HEK293 (cell line): ENCODE measurements around the gene GAREM1.
"Not testable (repeated sequence)": the region's sequence is repeated elsewhere in the genome, so short reads cannot be mapped to it uniquely, and the experiment has no call there.

Experiments used
- CTCF ChIA-PET: fragments of 350-600 bp; formaldehyde crosslinking; extraction: SDS; loops from one replicate; lab custom pipeline; 2021; ENCODE audit warnings: antibody characterized with exemption; lab: Yijun Ruan, JAX
- POLR2A ChIA-PET: fragments of 300-600 bp; formaldehyde crosslinking; extraction: SDS; loops from one replicate; lab custom pipeline; 2020; ENCODE audit warnings: antibody characterized with exemption, inconsistent platforms; lab: Yijun Ruan, JAX
- H3K27ac ChIP-seq: fragments of 200-500 bp; sonication (Bioruptor generic); 2 replicates; pipeline ENCODE4 v1.5.1; 2014; ENCODE audit warnings: low read depth, low read length, control low read depth, inconsistent platforms; ENCODE audit errors: extremely low read depth
- H3K36me3 ChIP-seq, 2 experiments: fragments of 200-500 bp in 1 of 2; sonication (Bioruptor generic) in 1 of 2; 1 replicate in 1 of 2; 2 replicates in 1 of 2; pipeline ENCODE4 v1.5.1; 2014 to 2017; ENCODE audit warnings: inconsistent platforms in 2 of 2, low read length in 2 of 2; ENCODE audit not compliant: control insufficient read depth in 2 of 2, insufficient read depth in 1 of 2
- H3K4me1 ChIP-seq: fragments of 200-500 bp; sonication (Bioruptor generic); 2 replicates; pipeline ENCODE4 v1.5.1; 2014; ENCODE audit warnings: mild to moderate bottlenecking, low read length, inconsistent platforms; ENCODE audit not compliant: control insufficient read depth, insufficient read depth
- H3K4me3 ChIP-seq: 2 replicates; pipeline ENCODE4 v1.5.1; 2011; ENCODE audit warnings: low read depth, mild to moderate bottlenecking, control low read depth, low read length, moderate library complexity
- H3K9me3 ChIP-seq: fragments of 200-500 bp; sonication (Bioruptor generic); 2 replicates; pipeline ENCODE4 v1.5.1; 2014; ENCODE audit warnings: low read depth, low read length, inconsistent platforms; ENCODE audit not compliant: control insufficient read depth, insufficient read depth
- ATF2 ChIP-seq: fragments of 450-650 bp; formaldehyde crosslinking; IDR thresholded peaks from 2 replicates; pipeline ENCODE4 v1.5.1; 2016; ENCODE audit warnings: missing biosample characterization, missing genetic modification characterization, low read depth
- BCL11A ChIP-seq: fragments of 450-650 bp; formaldehyde crosslinking; IDR thresholded peaks from 2 replicates; pipeline ENCODE4 v1.5.1; 2016; ENCODE audit warnings: low read depth, missing biosample characterization, missing genetic modification characterization
- GLIS2 ChIP-seq: fragments of 450-650 bp; formaldehyde crosslinking; IDR thresholded peaks from 2 replicates; pipeline ENCODE4 v1.5.1; 2016; ENCODE audit warnings: missing biosample characterization, missing genetic modification characterization
- MEIS1 ChIP-seq: sonication (generic); formaldehyde crosslinking; IDR thresholded peaks from 2 replicates; pipeline ENCODE4 v1.8.1; 2022; ENCODE audit warnings: missing genetic modification reagents, mild to moderate bottlenecking, borderline replicate concordance
- MZF1 ChIP-seq: fragments of 450-650 bp; formaldehyde crosslinking; IDR thresholded peaks from 2 replicates; pipeline ENCODE4 v1.5.1; 2017; ENCODE audit warnings: missing biosample characterization, missing genetic modification characterization, borderline replicate concordance
- OVOL3 ChIP-seq: fragments of 450-650 bp; formaldehyde crosslinking; IDR thresholded peaks from 2 replicates; pipeline ENCODE4 v1.5.1; 2016; ENCODE audit warnings: missing biosample characterization, missing genetic modification characterization
- SP2 ChIP-seq: fragments of 450-650 bp; formaldehyde crosslinking; IDR thresholded peaks from 2 replicates; pipeline ENCODE4 v1.5.1; 2016; ENCODE audit warnings: missing biosample characterization, missing genetic modification characterization
- ZBTB20 ChIP-seq: fragments of 450-650 bp; formaldehyde crosslinking; IDR thresholded peaks from 2 replicates; pipeline ENCODE4 v1.5.1; 2016; ENCODE audit warnings: missing biosample characterization, missing genetic modification characterization
- ZNF133 ChIP-seq: fragments of 450-650 bp; formaldehyde crosslinking; IDR thresholded peaks from 2 replicates; pipeline ENCODE4 v1.5.1; 2016; ENCODE audit warnings: missing biosample characterization, missing genetic modification characterization
- ZNF311 ChIP-seq: fragments of 450-650 bp; formaldehyde crosslinking; IDR thresholded peaks from 2 replicates; pipeline ENCODE4 v1.5.1; 2017; ENCODE audit warnings: missing biosample characterization, missing genetic modification characterization, borderline replicate concordance
- ZNF473 ChIP-seq: fragments of 450-650 bp; formaldehyde crosslinking; IDR thresholded peaks from 2 replicates; pipeline ENCODE4 v1.5.1; 2017; ENCODE audit warnings: missing biosample characterization, missing genetic modification characterization
- ZNF529 ChIP-seq: fragments of 450-650 bp; formaldehyde crosslinking; IDR thresholded peaks from 2 replicates; pipeline ENCODE4 v1.5.1; 2017; ENCODE audit warnings: missing genetic modification characterization, missing biosample characterization; ENCODE audit not compliant: insufficient replicate concordance
- ZNF549 ChIP-seq: fragments of 450-650 bp; IDR thresholded peaks from 2 replicates; pipeline ENCODE4 v1.5.1; 2018; ENCODE audit warnings: missing biosample characterization, missing genetic modification characterization, mild to moderate bottlenecking, inconsistent platforms, moderate library complexity
- ZNF600 ChIP-seq: fragments of 450-650 bp; formaldehyde crosslinking; IDR thresholded peaks from 2 replicates; pipeline ENCODE4 v1.5.1; 2016; ENCODE audit warnings: missing biosample characterization, missing genetic modification characterization
- ZNF621 ChIP-seq: fragments of 450-650 bp; formaldehyde crosslinking; IDR thresholded peaks from 2 replicates; pipeline ENCODE4 v1.5.1; 2017; ENCODE audit warnings: missing biosample characterization, missing genetic modification characterization
- ZNF626 ChIP-seq: fragments of 450-650 bp; sonication (Bioruptor Pico); formaldehyde crosslinking; IDR thresholded peaks from 2 replicates; pipeline ENCODE4 v1.5.1; 2018; ENCODE audit warnings: missing biosample characterization, missing genetic modification characterization, inconsistent platforms
- ZNF660 ChIP-seq: fragments of 450-650 bp; IDR thresholded peaks from 2 replicates; pipeline ENCODE4 v1.5.1; 2018; ENCODE audit warnings: missing biosample characterization, mild to moderate bottlenecking, missing genetic modification characterization
- ZNF692 ChIP-seq: fragments of 450-650 bp; formaldehyde crosslinking; IDR thresholded peaks from 2 replicates; pipeline ENCODE4 v1.5.1; 2016; ENCODE audit warnings: missing biosample characterization, missing genetic modification characterization
- ZNF785 ChIP-seq: fragments of 450-650 bp; formaldehyde crosslinking; IDR thresholded peaks from 2 replicates; pipeline ENCODE4 v1.5.1; 2016; ENCODE audit warnings: missing biosample characterization, missing genetic modification characterization
- TF ChIP-seq, protein P1 (sequence below): fragments of 450-650 bp; formaldehyde crosslinking; IDR thresholded peaks from 2 replicates; pipeline ENCODE4 v1.5.1; 2016; ENCODE audit warnings: missing biosample characterization, missing genetic modification characterization

GAREM1 gene

DNA sequence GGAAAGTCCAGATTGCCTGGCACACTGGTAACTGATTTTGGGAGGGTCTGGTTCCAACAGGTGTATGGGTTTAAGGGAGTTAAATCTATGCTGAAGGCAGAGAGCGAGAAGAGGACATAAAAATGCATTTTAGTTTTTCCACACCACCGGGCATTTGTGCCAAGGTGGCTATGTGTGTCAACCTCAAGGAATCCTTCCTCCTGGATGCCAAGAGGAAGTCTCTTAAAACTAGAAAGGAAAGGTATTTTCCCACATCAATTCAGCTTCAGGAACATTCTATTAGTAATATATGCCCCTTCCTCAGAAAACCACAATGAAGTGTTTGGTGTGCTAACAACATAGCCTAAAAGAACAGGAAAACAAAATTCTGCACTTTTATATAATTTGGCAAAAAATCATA is 5.4 kb upstream of the GAREM1 start:
- Histone ChIP-seq H3K27ac (no peak overlapping the region), H3K36me3 (no peaks in the 10 kb centered on the region), H3K4me1 (no peaks in the 10 kb centered on the region), H3K4me3 (no peak overlapping the region), H3K9me3 (no peaks in the 10 kb centered on the region)
- POLR2A ChIA-PET, result no interaction called here
- CTCF ChIA-PET, result interaction anchor here (1.2 kb wide), 1 partner anchor 13 kb away, joined by 8 read pairs; no protein-coding TSS in a partner anchor
- TF ChIP-seq ZNF311 (tag by site-specific recombination) (no peak), ZNF785 (tag by site-specific recombination) (no peak), MEIS1 (CRISPR knock-in tag) (no peak), ZNF473 (tag by site-specific recombination) (no peak), OVOL3 (tag by site-specific recombination) (no peak), ZBTB20 (no peak), ZNF621 (tag by site-specific recombination) (no peak), ZNF600 (no peak), ZNF626 (tag by site-specific recombination) (no peak), MZF1 (tag by site-specific recombination) (no peak), ZNF133 (tag by site-specific recombination) (no peak), BCL11A (no peak), ZNF529 (tag by site-specific recombination) (no peak)

DNA sequence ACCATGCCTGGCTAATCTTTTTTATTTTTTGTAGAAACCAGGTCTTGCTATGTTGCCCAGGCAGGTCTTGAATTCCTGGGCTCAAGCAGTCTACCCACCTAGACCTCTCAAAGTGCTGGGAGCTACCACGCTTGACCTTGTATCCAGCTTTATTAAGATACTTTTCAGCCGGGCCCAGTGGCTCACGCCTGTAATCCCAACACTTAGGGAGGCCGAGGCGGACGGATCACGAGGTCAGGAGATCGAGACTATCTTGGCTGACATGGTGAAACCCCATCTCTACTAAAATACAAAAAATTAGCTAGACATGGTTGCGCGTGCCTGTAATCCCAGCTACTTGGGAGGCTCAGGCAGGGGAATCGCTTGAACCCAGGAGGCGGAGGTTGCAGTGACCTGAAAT is 4.4 kb upstream of the GAREM1 start:
- not testable (repeated sequence) for H3K36me3 ChIP-seq, H3K9me3 ChIP-seq, H3K4me1 ChIP-seq, H3K4me3 ChIP-seq, H3K27ac ChIP-seq
- CTCF ChIA-PET, result interaction anchor here (0.5 to 2.0 kb wide), 3 partner anchors 186 to 918 kb away, joined by 3 to 7 read pairs (median 3); no protein-coding TSS in a partner anchor
- POLR2A ChIA-PET, result interaction anchor here (0.7 kb wide), 1 partner anchor 255 kb away, joined by 3 read pairs; no protein-coding TSS in a partner anchor

GRCh38 chr18:32473325-32473724 is 2.6 kb upstream of the GAREM1 start:
- Histone ChIP-seq H3K27ac (no peak overlapping the region), H3K9me3 (no peaks in the 10 kb centered on the region), H3K4me3 (no peak overlapping the region), H3K36me3 (no peaks in the 10 kb centered on the region), H3K4me1 (peaks cover 3% of the 10 kb centered on the region; the same call in 1 of the 2 replicates)
- ChIA-PET POLR2A (no interaction called here), CTCF (interaction anchor here (0.8 to 6.0 kb wide), 9 partner anchors 12 to 320 kb away, joined by 3 to 62 read pairs (median 4); no protein-coding TSS in a partner anchor)
- TF ChIP-seq ZNF692 (tag by site-specific recombination), result no peak
- TF ChIP-seq SP2 (tag by site-specific recombination), result no peak
- no peak for TF ChIP-seq ZNF660
- TF ChIP-seq, protein P1, sequence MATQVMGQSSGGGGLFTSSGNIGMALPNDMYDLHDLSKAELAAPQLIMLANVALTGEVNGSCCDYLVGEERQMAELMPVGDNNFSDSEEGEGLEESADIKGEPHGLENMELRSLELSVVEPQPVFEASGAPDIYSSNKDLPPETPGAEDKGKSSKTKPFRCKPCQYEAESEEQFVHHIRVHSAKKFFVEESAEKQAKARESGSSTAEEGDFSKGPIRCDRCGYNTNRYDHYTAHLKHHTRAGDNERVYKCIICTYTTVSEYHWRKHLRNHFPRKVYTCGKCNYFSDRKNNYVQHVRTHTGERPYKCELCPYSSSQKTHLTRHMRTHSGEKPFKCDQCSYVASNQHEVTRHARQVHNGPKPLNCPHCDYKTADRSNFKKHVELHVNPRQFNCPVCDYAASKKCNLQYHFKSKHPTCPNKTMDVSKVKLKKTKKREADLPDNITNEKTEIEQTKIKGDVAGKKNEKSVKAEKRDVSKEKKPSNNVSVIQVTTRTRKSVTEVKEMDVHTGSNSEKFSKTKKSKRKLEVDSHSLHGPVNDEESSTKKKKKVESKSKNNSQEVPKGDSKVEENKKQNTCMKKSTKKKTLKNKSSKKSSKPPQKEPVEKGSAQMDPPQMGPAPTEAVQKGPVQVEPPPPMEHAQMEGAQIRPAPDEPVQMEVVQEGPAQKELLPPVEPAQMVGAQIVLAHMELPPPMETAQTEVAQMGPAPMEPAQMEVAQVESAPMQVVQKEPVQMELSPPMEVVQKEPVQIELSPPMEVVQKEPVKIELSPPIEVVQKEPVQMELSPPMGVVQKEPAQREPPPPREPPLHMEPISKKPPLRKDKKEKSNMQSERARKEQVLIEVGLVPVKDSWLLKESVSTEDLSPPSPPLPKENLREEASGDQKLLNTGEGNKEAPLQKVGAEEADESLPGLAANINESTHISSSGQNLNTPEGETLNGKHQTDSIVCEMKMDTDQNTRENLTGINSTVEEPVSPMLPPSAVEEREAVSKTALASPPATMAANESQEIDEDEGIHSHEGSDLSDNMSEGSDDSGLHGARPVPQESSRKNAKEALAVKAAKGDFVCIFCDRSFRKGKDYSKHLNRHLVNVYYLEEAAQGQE, result no peak
- no peak for TF ChIP-seq GLIS2
- no peak for TF ChIP-seq ATF2
- no peak for TF ChIP-seq ZNF549 (tag by site-specific recombination)
